Astrocyte (in vitro differentiated cells and primary cell): Measurements from ENCODE around the gene PLCL1. TPM values are rescaled to one million over a fixed set of nuclear protein-coding genes. Genes with fewer than 3 reads are reported as not detected.
"Not testable (repeated sequence)": the region's sequence is repeated elsewhere in the genome, so short reads cannot be mapped to it uniquely, and the experiment has no call there.

Experiments
- DNase-seq: peaks from one replicate; pipeline ENCODE4 v3.0.0-alpha.2; 2010; ENCODE audit warnings: low read depth
- FAIRE-seq: peaks from 2 replicates; lab custom pipeline; 2011; peaks lifted over from hg19 to GRCh38; lab: Jason Lieb, UNC
- H2AFZ ChIP-seq: 2 replicates; pipeline ENCODE4 v1.6.0; 2012; ENCODE audit warnings: low read depth, low read length, inconsistent platforms
- H3K27ac ChIP-seq: 2 replicates; pipeline ENCODE4 v1.5.1; 2011; ENCODE audit warnings: low read depth, low read length, inconsistent platforms
- H3K27me3 ChIP-seq: 2 replicates; pipeline ENCODE4 v1.6.0; 2011; ENCODE audit warnings: low read length, inconsistent platforms; ENCODE audit not compliant: insufficient read depth
- H3K36me3 ChIP-seq: 2 replicates; pipeline ENCODE4 v1.5.1; 2011; ENCODE audit warnings: low read length, inconsistent platforms; ENCODE audit not compliant: insufficient read depth
- H3K4me1 ChIP-seq: 2 replicates; pipeline ENCODE4 v1.5.1; 2011; ENCODE audit warnings: low read length, inconsistent platforms; ENCODE audit not compliant: insufficient read depth
- H3K4me2 ChIP-seq: 2 replicates; pipeline ENCODE4 v1.6.0; 2012; ENCODE audit warnings: low read length, inconsistent platforms
- H3K4me3 ChIP-seq: 2 replicates; pipeline ENCODE4 v1.5.1; 2011; ENCODE audit warnings: low read depth, mild to moderate bottlenecking, low read length, inconsistent platforms; ENCODE audit not compliant: insufficient read depth
- H3K79me2 ChIP-seq: 2 replicates; pipeline ENCODE4 v1.6.0; 2012; ENCODE audit warnings: mild to moderate bottlenecking, low read length, inconsistent platforms; ENCODE audit not compliant: insufficient read depth
- H3K9ac ChIP-seq: 2 replicates; pipeline ENCODE4 v1.6.0; 2012; ENCODE audit warnings: mild to moderate bottlenecking, low read length, inconsistent platforms
- H3K9me3 ChIP-seq: 2 replicates; pipeline ENCODE4 v1.5.1; 2012; ENCODE audit warnings: low read depth, mild to moderate bottlenecking, low read length, inconsistent platforms; ENCODE audit not compliant: insufficient read depth
- H4K20me1 ChIP-seq: 2 replicates; pipeline ENCODE4 v1.6.0; 2012; ENCODE audit warnings: low read length, inconsistent platforms; ENCODE audit not compliant: insufficient read depth
- H3K27ac Mint-ChIP-seq: one replicate; pipeline ENCODE4 v1.8.0; 2021; ENCODE audit warnings: mild to moderate bottlenecking, mixed read lengths; ENCODE audit not compliant: unreplicated experiment
- H3K27me3 Mint-ChIP-seq: one replicate; pipeline ENCODE4 v1.8.0; 2021; ENCODE audit warnings: low read depth, mixed read lengths; ENCODE audit not compliant: unreplicated experiment
- H3K36me3 Mint-ChIP-seq: one replicate; pipeline ENCODE4 v1.8.0; 2021; ENCODE audit warnings: low read depth, mixed read lengths; ENCODE audit not compliant: unreplicated experiment
- H3K4me1 Mint-ChIP-seq: one replicate; pipeline ENCODE4 v1.8.0; 2021; ENCODE audit warnings: low read depth, mixed read lengths; ENCODE audit not compliant: unreplicated experiment
- H3K4me3 Mint-ChIP-seq: one replicate; pipeline ENCODE4 v1.8.0; 2021; ENCODE audit warnings: mild to moderate bottlenecking, moderate library complexity, mixed read lengths; ENCODE audit not compliant: unreplicated experiment
- H3K9me3 Mint-ChIP-seq: one replicate; pipeline ENCODE4 v1.8.0; 2021; ENCODE audit warnings: mild to moderate bottlenecking, mixed read lengths; ENCODE audit not compliant: unreplicated experiment
- EZH2 ChIP-seq: IDR thresholded peaks from 2 replicates; pipeline ENCODE4 v1.6.1; 2012; ENCODE audit warnings: mild to moderate bottlenecking, low read length, inconsistent platforms; ENCODE audit not compliant: insufficient read depth
- total RNA-seq: library from RNA; stranded (reverse); gene quantifications from 2 replicates; pipeline ENCODE4 v1.2.1, GENCODE V29; 2021
- TF ChIP-seq, protein P1 (sequence below): IDR thresholded peaks from 2 replicates; pipeline ENCODE4 v1.5.1; 2011; ENCODE audit warnings: low read depth, mild to moderate bottlenecking, inconsistent platforms, low read length, moderate library complexity; ENCODE audit not compliant: insufficient read depth

Gene PLCL1
- total RNA-seq, 1 donor from 2014 or later = 0.84 TPM

DNA sequence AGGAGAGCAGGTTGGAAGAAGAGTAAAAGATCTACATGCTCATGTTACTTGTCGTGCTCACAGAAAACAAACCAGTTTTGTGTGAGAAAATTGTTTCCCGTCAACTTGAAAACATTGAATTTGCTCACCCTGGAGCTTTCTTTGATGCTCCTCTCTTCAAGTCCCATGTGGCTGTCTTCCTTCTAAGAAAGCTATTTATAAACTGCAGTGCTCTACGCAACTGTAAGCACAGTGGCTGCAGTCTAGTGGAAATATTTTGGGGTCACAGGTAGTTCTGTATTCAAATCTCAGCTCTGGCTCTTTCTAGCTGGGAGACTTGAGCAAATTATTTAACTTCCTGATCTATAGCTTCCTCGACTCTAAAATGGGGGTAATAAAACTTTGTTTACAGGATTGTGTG is 211.8 kb downstream of the PLCL1 start:
- no peaks in the 10 kb centered on the region for H3K4me1 Mint-ChIP-seq
- no peaks in the 10 kb centered on the region for H3K36me3 Mint-ChIP-seq
- Histone ChIP-seq H3K9me3 (no peaks in the 10 kb centered on the region), H3K9ac (no peak overlapping the region), H3K4me3 (no peak overlapping the region), H3K27ac (no peak overlapping the region), H3K4me1 (no peaks in the 10 kb centered on the region), H3K36me3 (no peaks in the 10 kb centered on the region), H3K79me2 (no peaks in the 10 kb centered on the region), H4K20me1 (no peaks in the 10 kb centered on the region), H3K4me2 (no peak overlapping the region), H2AFZ (no peak overlapping the region), H3K27me3 (no peaks in the 10 kb centered on the region)
- H3K27me3 Mint-ChIP-seq = no peaks in the 10 kb centered on the region
- DNase-seq = no peak
- TF ChIP-seq, protein P1, sequence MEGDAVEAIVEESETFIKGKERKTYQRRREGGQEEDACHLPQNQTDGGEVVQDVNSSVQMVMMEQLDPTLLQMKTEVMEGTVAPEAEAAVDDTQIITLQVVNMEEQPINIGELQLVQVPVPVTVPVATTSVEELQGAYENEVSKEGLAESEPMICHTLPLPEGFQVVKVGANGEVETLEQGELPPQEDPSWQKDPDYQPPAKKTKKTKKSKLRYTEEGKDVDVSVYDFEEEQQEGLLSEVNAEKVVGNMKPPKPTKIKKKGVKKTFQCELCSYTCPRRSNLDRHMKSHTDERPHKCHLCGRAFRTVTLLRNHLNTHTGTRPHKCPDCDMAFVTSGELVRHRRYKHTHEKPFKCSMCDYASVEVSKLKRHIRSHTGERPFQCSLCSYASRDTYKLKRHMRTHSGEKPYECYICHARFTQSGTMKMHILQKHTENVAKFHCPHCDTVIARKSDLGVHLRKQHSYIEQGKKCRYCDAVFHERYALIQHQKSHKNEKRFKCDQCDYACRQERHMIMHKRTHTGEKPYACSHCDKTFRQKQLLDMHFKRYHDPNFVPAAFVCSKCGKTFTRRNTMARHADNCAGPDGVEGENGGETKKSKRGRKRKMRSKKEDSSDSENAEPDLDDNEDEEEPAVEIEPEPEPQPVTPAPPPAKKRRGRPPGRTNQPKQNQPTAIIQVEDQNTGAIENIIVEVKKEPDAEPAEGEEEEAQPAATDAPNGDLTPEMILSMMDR = no peak
- no peak for TF ChIP-seq EZH2
- no peak overlapping the region for H3K27ac Mint-ChIP-seq
- no peak overlapping the region for H3K4me3 Mint-ChIP-seq
- no peak for FAIRE-seq
- peaks cover 2% of the 10 kb centered on the region for H3K9me3 Mint-ChIP-seq

DNA sequence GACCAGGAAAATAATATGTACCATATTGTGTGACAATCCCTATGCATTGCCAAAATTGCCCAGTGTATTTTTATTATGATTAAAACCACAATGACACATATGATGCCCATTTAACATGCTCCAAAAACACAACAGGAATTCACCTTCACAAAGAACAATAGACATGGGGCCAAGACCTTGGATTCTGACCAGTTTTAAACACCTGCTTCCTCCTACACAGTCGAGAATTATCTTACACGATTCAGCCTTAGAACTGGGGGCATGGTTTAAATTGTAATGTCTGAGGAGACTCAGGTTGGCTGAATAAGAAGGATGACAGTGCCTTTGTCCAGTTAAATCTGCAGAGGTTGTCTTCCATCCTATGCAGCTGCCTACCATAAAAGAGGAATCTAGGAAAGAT is 212.7 kb downstream of the PLCL1 start:
- Mint-ChIP-seq H3K9me3 (peaks cover 2% of the 10 kb centered on the region), H3K27ac (no peak overlapping the region)

DNA sequence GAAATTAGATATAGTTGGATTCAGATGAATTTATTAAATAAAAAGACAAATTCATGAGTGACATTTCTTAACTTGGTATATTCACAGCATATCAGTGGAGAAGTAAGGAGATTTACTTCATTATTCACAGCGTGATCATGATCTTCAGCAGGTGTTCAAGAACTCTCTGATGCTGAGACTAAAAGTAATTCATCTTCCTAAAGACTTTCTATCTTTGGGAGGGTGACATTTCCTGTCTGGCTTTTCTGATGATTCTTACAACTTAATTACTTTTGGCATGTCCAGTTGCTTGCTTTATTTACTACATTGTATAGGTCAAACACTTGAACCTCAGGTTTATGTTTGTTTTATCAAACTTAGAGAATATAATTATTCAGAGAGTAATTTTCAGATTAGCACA is 224.6 kb downstream of the PLCL1 start:
- Histone ChIP-seq H3K27ac (no peak overlapping the region), H3K4me3 (no peak overlapping the region), H3K9me3 (no peaks in the 10 kb centered on the region), H2AFZ (no peak overlapping the region), H4K20me1 (no peaks in the 10 kb centered on the region), H3K79me2 (no peaks in the 10 kb centered on the region), H3K27me3 (no peaks in the 10 kb centered on the region), H3K4me1 (no peaks in the 10 kb centered on the region), H3K9ac (no peak overlapping the region), H3K36me3 (no peaks in the 10 kb centered on the region), H3K4me2 (no peak overlapping the region)
- H3K9me3 Mint-ChIP-seq = no peaks in the 10 kb centered on the region
- no peak for FAIRE-seq
- no peak overlapping the region for H3K4me3 Mint-ChIP-seq
- H3K27ac Mint-ChIP-seq = no peak overlapping the region
- DNase-seq = no peak
- H3K36me3 Mint-ChIP-seq = no peaks in the 10 kb centered on the region
- no peaks in the 10 kb centered on the region for H3K4me1 Mint-ChIP-seq
- H3K27me3 Mint-ChIP-seq = no peaks in the 10 kb centered on the region
- no peak for TF ChIP-seq EZH2
- TF ChIP-seq, protein P1 = no peak

More for the DNA sequence above, 212.7 kb downstream of the PLCL1 start:
- Mint-ChIP-seq H3K4me1 (no peaks in the 10 kb centered on the region), H3K36me3 (no peaks in the 10 kb centered on the region), H3K4me3 (no peak overlapping the region), H3K27me3 (no peaks in the 10 kb centered on the region)
- TF ChIP-seq EZH2 = no peak
- TF ChIP-seq, protein P1 = no peak
- FAIRE-seq (no peak), DNase-seq (no peak)
- H3K4me2 ChIP-seq = no peak overlapping the region
- H2AFZ ChIP-seq = no peak overlapping the region
- H3K27ac ChIP-seq = no peak overlapping the region
- no peaks in the 10 kb centered on the region for H3K4me1 ChIP-seq
- no peaks in the 10 kb centered on the region for H3K9me3 ChIP-seq
- no peaks in the 10 kb centered on the region for H3K27me3 ChIP-seq
- H3K79me2 ChIP-seq = no peaks in the 10 kb centered on the region
- H3K9ac ChIP-seq = no peak overlapping the region
- no peak overlapping the region for H3K4me3 ChIP-seq
- no peaks in the 10 kb centered on the region for H3K36me3 ChIP-seq
- H4K20me1 ChIP-seq = no peaks in the 10 kb centered on the region

DNA sequence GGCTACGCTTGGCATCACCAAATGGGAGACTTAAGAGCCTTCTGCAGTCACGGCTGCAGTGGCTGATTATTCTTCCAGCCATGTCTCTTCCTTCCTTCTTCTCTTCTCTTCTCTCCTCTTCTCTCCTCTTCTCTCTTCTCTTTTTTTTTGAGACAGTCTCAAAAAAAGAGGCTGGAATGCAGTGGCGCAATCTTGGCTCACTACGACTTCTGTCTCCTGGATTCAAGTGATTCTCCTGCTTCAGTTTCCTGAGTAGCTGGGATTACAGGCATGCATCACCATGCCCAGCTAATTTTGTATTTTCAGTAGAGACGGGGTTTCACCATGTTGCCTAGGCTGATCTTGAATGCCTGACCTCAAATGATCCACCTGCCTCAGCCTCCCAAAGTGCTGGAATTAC is 225.2 kb downstream of the PLCL1 start:
- H3K9me3 ChIP-seq, H3K4me1 ChIP-seq, H3K27ac ChIP-seq, H3K4me3 Mint-ChIP-seq, H3K4me1 Mint-ChIP-seq, H3K79me2 ChIP-seq, H3K36me3 Mint-ChIP-seq, H2AFZ ChIP-seq, H3K36me3 ChIP-seq, H3K27me3 ChIP-seq, H3K27me3 Mint-ChIP-seq, H3K9ac ChIP-seq, H4K20me1 ChIP-seq, H3K4me3 ChIP-seq, H3K9me3 Mint-ChIP-seq, FAIRE-seq, H3K4me2 ChIP-seq, H3K27ac Mint-ChIP-seq, DNase-seq: not testable (repeated sequence)
